GM13976 (cell line): Measurements from ENCODE around the gene LHFPL4.

Experiments used
- DNase-seq: peaks from one replicate; pipeline ENCODE4 v3.0.0; 2012; ENCODE audit warnings: low spot score
- in situ Hi-C: fragments of 300-500 bp; cut with MboI; formaldehyde crosslinking; loops from one replicate; pipeline ENCODE4 v1.12.0; 2022; ENCODE audit warnings: low sequenced_read_pairs, mixed read lengths, inconsistent platforms; ENCODE audit not compliant: unreplicated experiment
- TF ChIP-seq, protein P1 (sequence below): IDR thresholded peaks from 2 replicates; pipeline ENCODE4 v1.5.1; 2012; ENCODE audit warnings: borderline replicate concordance, mild to moderate bottlenecking; ENCODE audit not compliant: insufficient read depth; ENCODE audit errors: extremely low read depth, missing control alignments, control extremely low read depth

Gene LHFPL4

DNA sequence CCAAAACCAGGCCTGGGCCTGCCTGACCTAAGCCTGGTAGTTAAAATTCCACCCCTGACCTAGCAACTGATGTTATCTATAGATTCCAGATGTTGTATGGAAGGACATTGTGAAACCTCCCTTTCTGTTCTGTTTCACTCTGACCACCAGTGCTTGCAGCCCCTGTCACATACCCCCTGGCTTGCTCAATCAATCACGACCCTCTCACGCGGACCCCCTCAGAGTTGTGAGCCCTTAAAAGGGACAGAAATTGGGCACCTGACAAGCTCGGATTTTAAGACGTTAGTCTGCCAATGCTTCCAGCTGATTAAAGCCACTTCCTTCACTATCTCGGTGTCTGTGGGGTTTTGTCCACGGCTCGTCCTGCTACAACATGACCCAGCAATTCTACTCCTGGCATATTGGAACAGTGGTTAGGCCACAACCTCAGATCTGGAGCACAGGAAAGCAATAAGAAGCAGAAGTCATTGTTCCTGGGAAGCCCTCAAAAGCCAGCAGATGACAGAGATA, 36.7 kb upstream of the LHFPL4 start:
- no peak for DNase-seq
- in situ Hi-C loops = no loop called here
- TF ChIP-seq, protein P1, sequence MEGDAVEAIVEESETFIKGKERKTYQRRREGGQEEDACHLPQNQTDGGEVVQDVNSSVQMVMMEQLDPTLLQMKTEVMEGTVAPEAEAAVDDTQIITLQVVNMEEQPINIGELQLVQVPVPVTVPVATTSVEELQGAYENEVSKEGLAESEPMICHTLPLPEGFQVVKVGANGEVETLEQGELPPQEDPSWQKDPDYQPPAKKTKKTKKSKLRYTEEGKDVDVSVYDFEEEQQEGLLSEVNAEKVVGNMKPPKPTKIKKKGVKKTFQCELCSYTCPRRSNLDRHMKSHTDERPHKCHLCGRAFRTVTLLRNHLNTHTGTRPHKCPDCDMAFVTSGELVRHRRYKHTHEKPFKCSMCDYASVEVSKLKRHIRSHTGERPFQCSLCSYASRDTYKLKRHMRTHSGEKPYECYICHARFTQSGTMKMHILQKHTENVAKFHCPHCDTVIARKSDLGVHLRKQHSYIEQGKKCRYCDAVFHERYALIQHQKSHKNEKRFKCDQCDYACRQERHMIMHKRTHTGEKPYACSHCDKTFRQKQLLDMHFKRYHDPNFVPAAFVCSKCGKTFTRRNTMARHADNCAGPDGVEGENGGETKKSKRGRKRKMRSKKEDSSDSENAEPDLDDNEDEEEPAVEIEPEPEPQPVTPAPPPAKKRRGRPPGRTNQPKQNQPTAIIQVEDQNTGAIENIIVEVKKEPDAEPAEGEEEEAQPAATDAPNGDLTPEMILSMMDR = no peak

DNA sequence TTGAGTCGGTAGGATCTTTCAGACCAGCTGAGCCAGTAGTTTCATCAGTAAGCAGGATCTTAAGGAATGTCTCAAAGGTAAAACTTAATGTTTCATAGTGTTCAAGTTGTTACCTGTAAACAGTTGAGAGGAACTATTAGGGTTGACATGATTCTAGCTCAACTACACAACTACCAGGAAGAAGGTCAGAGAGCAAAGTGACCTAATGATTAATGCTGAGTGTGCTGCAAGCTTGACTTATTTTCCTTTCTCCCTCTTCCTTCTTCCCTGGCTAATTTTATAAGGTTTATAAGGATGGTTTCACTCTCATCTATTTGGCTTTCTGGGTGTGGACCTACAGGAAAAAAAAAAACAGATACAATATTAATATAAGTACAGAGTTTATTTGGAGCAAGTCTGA, 30.2 kb upstream of the LHFPL4 start:
- in situ Hi-C loops = no loop called here
- TF ChIP-seq, protein P1 = no peak

DNA sequence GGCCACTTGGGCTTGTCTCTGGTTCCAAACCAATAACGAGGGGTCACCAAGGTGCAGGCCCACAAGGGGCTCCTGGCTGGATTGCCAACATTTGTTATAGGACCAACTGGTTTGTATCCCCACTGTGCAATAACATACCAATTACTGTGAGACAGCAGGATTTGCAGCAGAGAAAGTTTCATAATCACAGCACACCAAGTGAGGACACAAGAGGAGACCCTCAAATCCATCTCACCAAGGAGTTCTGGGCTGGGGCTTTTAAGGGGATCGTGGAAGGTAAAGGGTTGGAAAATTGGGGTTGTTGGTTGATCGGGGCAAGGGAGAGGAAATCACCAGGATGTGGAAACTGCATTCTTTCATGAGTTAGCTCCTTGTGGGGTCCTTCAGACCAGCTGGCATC, 29.7 kb upstream of the LHFPL4 start:
- DNase-seq = no peak
- TF ChIP-seq, protein P1 = no peak
- in situ Hi-C loops = no loop called here

More for the DNA sequence above, 30.2 kb upstream of the LHFPL4 start:
- DNase-seq = no peak

DNA sequence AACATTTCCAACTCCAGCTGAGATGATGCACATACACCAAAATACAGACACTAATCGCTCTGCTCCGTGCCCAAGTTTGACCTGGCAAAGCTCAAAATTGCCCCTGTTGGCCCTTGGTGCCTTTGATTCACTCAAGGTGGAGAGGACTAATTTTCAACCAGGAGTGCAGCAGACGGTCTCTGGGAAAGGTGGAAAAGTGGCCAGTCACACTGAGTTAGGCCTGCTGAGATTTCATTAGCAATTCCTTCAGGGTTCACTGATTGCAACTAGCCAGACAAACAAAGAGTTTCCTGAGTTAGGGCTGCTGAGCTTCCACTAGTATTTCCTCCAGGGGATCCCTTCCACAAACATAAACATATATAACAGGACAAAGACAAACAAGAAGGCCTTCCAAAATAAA, 28.7 kb upstream of the LHFPL4 start:
- in situ Hi-C loops = no loop called here
- TF ChIP-seq, protein P1 = no peak
- no peak for DNase-seq

DNA sequence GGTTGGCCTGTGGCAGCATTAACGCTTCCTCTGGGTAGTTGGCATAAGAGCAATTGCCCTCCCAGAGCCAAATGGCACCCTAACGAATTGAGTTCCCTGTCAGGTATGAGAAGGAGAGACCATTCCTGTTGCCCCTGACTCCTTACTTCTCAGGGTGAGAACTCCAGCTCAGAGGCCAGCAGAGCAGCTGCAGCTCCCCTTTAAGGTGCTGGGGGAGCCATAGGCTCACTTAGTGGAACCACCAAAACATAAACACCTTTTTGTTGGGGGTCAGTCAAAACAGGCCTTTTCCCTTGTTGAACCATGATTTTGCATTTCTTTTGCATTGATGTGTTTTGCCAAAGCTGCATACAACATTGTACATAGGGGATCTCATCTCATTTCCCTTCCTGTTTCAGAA, 28.1 kb upstream of the LHFPL4 start:
- in situ Hi-C loops = no loop called here
- TF ChIP-seq, protein P1 = no peak

DNA sequence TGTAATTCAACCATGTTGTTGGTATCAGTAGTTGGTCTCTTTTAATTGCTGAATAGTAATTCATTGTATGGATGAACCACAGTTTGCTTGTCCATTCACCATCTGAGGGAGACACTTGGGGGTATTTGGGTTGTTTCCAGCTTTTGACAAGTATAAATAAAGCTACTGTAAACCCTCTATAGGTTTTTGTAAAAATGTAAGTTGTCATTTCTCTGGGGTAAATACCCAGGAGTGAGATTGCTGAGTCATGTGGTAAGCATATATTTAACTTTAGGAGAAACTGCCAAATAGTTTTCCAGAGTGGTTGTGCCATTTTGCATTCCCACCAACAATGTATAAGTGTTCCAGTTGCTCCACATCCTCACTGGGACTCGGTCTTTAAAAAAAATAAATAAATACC, 15.4 kb upstream of the LHFPL4 start:
- TF ChIP-seq, protein P1 = no peak
- in situ Hi-C loops = no loop called here
- no peak for DNase-seq

More for the DNA sequence above, 28.1 kb upstream of the LHFPL4 start:
- no peak for DNase-seq

DNA sequence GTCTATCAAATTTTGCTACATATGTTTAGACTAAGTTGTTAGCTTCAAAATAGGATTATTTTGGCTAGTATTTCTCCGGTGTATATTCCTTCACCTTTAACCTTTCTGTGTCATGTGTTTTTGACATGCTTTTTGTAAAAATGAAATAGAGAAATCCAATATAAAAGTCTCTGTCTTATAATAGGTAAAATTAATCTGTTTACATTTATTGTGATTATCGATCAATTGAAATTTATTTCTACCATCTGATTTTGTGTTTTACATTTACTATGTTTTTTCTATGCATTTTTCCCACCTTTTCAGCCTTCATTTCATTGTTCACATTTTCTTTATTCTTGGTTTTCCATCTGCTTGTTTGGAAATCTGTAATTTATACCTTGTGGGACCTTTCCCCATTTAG, 11.7 kb upstream of the LHFPL4 start:
- in situ Hi-C loops = no loop called here
- DNase-seq = no peak
- TF ChIP-seq, protein P1 = no peak
